NCI-H146 (cell line): Measurements from ENCODE around the gene TNN.
"Not testable (repeated sequence)": the region's sequence is repeated elsewhere in the genome, so short reads cannot be mapped to it uniquely, and the experiment has no call there.

Experiments
- DNase-seq: peaks from one replicate; lab custom pipeline; 2025; lab: John Stamatoyannopoulos, UW

The TNN gene

DNA sequence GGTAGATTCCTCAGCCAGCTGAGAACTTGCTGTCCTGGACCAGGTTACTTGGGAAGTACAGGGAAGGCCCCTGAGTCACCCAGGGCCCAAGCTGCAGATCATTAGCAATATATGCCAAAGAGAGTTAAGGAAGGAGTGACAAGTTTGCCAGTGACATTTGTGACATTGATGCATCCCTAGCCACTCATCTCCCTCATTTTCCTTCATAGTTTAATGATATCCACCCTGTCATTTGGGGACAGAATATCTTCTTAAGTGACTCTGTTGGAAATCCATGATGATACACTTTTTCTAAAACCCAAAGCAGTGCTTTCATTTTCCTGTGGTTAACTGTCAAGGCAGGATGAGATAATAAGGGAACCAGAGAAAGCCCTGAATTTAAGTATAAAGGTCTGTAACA lies 3.2 kb downstream of the TNN start:
- no peak for DNase-seq

DNA sequence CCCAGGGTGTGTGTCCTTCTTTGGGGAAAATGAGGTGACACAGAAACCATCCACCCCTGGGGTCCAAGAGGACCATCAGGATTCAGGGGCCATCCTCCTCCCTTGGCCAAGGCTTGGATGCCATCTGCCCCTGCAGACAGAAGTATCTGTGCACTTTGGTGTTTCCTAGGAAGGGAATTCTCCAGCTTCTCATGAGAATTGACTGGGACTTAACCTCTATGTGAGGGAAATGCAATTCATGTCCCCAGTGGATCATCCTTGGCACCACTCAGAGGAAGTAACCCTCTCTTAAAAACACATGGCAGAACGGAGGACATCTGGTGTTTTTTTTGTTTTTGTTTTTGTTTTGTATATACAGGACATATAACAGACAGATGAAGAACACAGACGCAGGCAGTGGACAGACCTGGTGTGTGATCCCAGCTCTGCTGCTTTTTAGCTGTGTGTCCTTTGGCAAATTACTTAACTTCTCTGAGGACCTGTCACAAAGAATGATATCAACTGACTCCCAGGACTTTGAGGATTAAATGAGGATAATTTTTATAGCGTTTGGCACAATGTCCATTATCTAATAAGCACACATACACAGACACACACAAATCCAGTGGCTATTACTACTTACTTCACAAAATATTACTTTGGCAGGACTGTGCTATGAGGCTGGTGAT lies 3.8 kb downstream of the TNN start:
- no peak for DNase-seq

- peak; percentile 29 for DNase-seq
Measured at GRCh38 chr1:175072099-175072951, 4.7 kb downstream of the TNN start.

DNA sequence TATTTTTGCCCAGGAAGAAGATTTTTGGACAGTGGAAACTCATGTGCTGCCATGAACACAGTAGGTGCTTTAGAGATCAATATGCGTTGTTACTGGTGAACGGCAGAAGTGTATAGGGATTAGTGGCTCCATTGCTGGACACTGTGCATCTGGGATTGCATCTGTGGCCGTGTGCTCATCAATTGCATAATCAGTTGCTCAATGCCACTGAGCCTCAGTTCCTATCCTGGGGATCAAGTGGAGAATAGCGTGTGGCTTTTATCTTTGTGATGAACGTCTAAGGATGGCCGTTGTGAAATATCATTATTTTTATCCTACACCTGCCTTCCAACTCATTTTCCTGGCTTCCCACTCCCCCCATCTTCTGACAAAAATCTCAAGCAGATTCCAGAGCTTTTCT lies 5.4 kb downstream of the TNN start:
- DNase-seq = no peak

DNA sequence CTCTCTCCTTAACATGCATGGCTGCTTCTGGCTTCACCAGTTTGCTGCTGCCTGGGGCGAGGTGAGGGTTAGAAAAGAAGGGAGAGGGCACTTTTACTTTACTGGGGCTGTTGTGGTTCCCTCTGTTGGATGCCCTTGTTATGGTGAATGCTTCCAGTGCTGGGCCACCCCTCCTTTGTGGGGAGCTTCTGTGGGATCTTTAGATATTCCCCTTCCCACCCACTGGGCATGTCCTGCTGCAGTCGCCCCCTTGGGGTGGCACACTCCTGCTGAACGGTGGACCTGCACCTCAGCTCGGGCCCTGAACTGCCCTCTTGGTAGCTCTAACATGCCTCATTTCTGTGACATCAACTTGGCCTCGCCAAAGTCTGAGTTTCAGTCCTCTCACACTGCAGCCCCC lies 6.0 kb downstream of the TNN start:
- no peak for DNase-seq

DNA sequence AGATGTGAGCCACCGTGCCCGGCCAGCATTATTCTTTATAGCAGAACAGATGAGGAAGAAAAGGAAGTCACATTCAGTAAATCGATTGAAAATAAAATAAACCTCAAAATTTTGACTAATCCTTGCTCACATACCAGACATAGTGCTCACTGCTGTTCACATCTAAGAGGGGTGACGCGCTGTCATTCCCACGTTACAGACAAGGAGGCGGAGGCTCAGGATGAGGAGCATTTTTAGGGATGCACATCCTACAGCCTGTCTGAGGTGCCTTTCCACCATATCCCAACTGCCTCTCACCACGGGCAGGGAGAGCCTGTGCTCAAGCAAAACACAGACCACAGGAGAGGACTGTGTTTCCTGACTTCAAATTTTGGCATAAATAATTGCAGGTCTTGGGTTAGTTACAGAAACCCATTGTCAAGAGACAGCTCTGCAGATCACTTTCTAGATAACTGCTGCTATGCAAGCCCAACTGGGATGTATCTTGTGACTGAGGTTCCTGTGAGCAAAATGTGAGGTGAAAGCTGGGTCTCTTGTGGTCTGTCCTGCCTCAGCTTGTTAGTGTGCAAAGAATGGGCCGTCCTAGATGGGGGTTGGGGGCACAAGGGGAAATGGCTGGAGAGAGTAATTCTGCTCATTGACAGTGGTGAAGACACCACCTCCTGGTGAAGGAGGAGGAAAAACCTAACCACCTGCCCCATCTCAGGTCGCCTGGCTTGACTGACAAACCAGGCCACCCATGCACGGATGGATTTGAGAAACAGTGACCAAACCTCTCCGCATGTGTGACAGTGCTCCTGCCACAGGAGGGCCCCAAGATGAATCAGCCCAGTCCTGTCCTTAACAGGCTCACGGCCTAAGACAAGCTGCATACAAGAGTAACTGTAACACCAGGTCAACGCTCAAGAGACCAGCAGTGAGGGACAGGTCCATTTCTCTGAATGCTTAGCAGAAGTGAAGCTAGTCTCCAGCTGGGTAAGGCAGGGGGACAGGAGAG lies 8.2 kb downstream of the TNN start:
- DNase-seq = no peak

DNA sequence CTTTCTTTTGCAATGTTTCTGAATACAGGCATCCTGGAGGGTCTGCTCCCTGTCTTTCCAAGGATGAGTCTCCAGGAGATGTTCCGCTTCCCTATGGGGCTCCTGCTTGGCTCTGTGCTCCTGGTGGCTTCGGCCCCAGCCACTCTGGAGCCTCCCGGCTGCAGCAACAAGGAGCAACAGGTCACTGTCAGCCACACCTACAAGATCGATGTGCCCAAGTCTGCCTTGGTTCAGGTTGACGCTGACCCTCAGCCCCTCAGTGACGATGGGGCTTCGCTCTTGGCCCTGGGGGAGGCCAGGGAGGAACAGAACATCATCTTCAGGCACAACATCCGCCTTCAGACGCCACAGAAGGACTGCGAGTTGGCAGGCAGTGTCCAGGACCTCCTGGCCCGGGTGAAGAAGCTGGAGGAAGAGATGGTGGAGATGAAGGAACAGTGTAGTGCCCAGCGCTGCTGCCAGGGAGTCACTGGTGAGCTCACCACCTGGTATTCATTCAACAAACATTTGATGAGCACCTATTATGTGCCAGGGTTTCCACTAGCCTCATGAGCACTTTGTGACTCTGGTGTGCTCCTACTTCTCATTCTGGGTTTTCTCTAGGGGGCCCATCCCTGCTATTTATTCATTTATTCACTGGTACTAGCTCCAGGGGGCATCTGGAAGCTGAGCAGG lies 9.9 kb downstream of the TNN start:
- no peak for DNase-seq

DNA sequence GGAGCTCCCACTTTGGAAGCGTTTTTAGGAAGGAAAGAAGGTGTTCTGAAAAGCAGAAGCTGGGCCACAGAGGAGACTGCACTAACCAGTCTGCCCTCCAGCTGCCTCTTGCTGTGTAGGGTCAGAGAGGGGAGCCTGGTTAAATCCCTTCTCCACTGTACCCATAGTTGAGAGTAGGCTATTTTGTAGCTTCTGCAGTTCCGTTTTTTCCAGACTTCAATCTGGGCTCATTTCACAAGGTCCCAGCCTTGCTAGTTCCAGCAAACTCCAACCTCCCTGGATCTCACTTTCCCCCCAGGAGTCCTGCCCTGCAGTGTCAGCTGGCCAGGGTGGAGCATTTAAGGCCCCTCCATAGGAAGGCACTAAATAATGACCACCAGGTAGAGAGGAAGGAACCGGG lies 11.0 kb downstream of the TNN start:
- DNase-seq = no peak

- DNase-seq = no peak
Measured at GRCh38 chr1:175079338-175079737, 11.7 kb downstream of the TNN start.

DNA sequence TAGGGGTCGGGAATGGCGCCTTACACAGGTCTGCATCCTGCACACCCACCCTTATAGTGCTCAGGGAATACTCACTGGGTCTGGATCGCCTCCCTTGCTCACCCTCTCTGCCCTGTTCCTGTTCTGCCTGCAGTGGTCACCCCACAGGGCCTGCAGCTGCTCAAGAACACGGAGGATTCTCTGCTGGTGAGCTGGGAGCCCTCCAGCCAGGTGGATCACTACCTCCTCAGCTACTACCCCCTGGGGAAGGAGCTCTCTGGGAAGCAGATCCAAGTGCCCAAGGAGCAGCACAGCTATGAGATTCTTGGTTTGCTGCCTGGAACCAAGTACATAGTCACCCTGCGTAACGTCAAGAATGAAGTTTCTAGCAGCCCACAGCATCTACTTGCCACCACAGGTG lies 12.4 kb downstream of the TNN start:
- no peak for DNase-seq

DNA sequence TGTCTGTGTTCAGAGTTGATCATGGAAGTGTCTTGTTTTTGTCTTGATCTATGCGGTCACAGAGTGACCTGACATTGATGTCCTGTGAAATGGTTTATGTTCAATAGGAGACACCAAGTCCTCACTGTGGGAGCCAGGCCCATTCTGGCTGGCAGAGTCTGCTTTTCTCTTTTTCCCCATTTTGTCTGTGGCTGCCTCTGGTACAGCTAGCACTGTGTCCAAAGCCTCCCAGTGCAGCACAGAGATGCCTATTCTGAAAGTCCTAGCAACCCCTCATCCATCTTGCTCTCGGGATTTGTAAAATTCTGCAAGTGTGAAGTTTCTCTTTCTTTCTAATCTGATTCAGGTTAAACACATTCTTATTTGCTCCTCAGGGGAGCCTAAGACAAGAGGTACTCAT lies 14.3 kb downstream of the TNN start:
- no peak for DNase-seq

DNA sequence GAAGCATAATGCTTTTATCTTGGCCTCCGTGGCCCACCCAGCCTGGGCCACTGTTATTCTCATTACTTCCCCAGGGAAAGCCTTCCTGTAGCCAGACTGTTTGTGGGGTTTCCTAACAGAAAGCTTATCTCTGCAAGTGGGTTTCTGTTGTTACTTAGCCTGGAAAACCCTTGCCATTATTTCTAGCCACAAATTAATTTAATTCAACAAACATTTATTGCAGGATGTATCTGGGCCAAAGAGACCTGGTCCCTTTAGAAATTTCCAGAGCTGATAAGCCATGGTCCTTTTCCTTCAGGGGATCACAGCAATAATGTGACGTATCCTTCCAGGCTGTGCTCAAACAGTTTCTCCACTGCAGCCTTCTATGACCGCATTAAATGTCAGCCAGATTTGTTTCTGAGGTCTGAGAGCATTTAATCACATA lies 20.9 kb downstream of the TNN start:
- DNase-seq = no peak

- no peak for DNase-seq
Measured at GRCh38 chr1:175089136-175089718, 21.6 kb downstream of the TNN start.

DNA sequence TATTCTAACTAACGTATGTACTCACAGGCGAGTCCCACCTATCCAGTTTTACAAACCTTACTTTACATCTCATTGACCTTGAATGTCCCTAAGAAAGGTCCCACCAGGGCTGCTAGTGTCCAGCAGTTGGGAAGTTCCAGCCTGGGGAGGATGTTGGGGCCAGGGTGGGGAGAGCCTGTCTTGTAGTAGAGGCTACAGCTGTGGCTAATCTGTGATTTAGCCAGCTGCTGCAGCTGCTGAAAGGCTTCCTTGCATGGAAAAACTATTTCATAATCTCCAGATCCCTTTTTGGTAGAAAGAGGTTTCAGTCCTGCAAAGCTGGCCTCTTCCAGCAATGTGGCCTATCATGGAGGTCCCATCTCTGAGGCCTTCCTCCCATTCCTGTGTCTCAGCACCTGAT lies 23.1 kb downstream of the TNN start:
- no peak for DNase-seq

DNA sequence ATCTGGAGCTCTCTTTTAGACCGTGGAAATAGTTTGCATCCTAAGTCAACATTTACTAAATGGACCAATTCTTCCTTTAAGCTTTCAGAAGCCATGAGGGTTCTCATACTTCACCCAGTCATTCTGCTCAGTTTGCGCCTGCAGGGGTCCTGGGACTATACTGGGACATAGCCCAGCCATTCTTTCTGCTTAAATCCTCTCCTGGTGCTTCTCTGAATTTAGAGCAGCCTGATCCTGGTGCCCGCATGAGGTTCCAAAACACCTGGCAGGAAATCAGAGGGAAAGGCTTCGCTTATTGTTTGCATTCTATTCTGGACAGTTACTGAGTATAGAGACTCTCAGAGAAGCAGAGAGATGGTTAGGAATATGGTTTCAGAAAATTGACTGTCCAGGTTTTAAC lies 27.0 kb downstream of the TNN start:
- DNase-seq = peak; percentile 14

GRCh38 chr1:175095069-175095468 lies 27.4 kb downstream of the TNN start:
- DNase-seq = no peak

- no peak for DNase-seq
Measured at GRCh38 chr1:175095978-175096607, 28.5 kb downstream of the TNN start.

- no peak for DNase-seq
Measured at GRCh38 chr1:175097361-175097760, 29.7 kb downstream of the TNN start.

DNA sequence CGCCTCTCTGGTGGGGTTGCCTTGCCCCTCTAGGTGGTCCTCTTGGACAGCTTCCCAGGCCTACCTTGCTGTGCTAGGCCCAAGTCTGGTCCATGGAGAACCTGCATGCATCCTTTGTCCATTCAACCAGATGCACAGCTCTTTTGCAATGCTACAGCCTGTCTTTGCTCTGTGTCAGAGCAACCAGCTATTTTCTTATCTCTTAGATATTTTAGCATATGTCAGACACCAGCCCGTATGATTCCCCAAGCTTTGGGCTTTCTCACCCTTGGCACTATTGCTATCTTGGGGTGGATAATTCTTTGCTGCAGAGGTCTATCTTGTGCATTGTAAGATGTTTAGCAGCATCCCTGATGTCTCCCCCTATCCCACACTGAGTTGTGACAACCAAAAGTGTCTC lies 32.3 kb downstream of the TNN start:
- DNase-seq = no peak

DNA sequence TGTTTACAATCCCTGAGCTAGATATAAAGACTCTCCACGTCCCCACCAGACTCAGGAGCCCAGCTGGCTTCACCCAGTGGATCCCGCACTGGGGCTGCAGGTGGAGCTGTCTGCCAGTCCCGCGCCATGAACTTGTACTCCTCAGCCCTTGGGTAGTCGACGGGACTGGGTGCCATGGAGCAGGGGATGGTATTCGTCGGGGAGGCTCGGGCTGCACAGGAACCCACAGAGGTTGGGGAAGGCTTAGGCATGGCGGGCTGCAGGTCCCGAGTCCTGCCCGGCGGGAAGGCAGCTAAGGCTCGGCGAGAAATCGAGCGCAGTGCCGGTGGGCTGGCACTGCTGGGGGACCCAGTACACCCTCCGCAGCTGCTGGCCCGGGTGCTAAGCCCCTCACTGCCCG lies 34.5 kb downstream of the TNN start:
- not testable (repeated sequence) for DNase-seq

GRCh38 chr1:175106536-175106935 lies 38.9 kb downstream of the TNN start:
- not testable (repeated sequence) for DNase-seq
